Central memory CD4-positive, alpha-beta T cell (primary cell): ENCODE results near the gene CHEK1.
A peak's percentile ranks its signal among the peaks of the same experiment; 100 is the strongest.
"Not testable (repeated sequence)": the region's sequence is repeated elsewhere in the genome, so short reads cannot be mapped to it uniquely, and the experiment has no call there.

Source experiments
- DNase-seq: peaks from one replicate; pipeline ENCODE4 v3.0.0; 2022
- total RNA-seq, 3 experiments: gene quantifications; one replicate each; lab custom pipeline; 2026; lab: John Stamatoyannopoulos, UW

CHEK1 gene
- total RNA-seq, result 2.8 to 87.6 (median 12.2) reads per million in 3 experiments

DNA sequence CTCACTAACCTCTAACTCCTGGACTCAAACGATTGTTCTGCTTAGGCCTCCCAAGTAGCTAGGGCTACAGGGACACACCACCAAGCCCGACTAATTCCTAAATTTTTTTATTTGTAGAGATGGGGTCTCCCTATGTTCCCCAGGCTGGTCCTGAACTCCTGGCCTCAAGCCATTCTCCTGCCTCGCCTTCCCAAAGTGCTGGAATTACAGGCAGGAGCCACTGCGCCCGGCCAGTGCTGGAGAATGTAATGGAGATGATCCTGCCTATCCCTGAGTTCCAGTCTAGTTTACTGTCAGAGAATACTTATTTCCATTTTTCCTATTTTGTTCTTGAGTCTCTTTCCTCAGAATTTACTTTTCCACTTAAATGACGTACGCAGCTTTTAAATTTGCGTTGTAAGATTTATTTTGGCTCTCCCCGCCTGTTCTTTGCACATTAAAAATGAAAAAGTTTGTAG, at the start of gene CHEK1:
CHEK1 (plus strand) TSS at position 408 of the 458 bp plus-strand sequence. CDS start 1,606 bp downstream, outside the sequence.
- no peak for DNase-seq

DNA sequence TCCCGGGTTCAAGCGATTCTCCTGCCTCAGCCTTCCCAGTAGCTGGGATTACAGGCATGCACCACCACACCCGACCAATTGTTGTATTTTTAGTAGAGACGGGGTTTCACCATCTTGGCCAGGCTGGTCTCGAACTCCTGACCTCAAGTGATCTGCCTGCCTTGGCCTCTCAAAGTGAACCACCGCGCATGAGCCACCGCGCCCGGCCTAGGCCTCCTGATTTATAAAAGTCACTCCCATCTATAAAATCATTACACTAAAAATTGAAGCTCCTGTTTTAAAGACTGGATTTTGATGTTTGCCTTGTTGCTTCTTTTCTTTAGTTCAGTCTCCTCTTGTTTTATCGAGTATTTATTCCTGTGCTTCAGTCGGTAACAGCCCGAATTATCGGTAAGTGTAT, 47.8 kb upstream of the CHEK1 start:
- DNase-seq, result not testable (repeated sequence)

DNA sequence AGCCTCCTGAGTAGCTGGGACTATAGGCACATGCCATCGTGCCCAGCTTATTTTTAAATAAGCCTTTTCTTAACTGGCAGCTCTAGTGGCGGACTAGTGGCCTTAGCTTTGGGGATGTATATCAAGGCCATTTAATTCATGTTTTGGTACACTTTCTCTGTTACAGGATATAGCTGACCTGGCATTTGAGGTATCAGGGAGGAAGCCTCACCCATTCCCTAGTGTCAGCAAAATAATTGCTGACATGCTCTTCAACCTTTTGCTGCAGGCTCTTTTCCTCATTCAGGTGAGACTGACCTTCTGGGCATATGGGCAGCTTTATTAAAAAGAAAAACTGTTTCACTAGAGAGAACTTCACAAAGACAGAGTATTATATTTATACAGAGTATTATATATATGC, 46.2 kb upstream of the CHEK1 start:
- no peak for DNase-seq

DNA sequence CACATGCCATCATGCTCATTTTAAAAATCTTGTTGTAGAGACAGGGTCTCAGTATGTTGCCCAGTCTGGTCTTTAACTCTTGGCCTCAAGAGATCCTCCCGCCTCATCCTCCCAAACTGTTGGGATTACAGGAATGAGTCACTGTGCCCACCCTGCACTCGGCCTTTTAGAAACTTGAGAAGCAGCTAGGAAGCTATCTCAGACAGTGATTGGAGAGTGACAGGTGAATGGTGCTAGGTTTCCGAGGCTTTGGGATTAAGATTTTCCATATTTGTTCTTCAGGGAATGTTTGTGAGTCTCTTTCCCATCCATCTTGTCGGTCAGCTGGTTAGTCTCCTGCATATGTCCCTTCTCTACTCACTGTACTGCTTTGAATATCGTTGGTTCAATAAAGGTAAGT, 45.2 kb upstream of the CHEK1 start:
- no peak for DNase-seq

DNA sequence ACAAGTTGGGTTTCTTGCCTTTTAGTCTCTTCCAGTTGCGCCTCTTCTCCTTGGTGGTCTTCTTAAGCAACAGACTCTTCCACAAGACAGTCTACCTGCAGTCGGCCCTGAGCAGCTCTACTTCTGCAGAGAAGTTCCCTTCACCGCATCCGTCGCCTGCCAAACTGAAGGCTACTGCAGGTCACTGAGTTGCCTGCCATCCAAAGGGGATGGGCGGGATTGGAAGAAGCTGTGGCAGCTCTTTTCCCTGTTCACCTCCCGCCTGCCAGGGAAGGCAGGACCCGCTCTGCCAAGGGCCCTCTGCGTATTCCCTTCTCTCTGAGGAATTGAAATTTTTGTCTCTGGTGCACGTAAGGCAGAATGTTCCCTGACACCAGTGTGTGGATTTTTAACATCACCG, 41.5 kb upstream of the CHEK1 start:
- DNase-seq, result no peak

DNA sequence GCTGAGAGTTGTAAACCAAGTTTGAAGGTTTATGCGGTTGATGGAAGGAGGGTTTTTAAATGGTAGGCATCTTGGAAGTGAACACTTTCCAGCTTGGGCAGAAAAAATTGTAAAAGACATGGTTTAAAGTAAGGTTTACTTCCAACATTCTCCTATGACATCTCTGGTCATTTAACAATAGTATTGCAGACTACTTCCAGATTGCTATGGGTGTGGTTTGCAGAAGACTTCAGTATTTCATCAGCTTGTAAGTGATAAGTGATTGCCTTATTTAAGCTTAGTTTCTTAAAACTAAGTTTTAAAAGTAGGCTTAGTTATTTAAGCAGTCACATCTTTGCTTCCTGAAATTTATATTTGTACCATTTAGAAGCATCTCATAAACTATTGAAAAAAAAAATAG, 39.5 kb upstream of the CHEK1 start:
- no peak for DNase-seq

DNA sequence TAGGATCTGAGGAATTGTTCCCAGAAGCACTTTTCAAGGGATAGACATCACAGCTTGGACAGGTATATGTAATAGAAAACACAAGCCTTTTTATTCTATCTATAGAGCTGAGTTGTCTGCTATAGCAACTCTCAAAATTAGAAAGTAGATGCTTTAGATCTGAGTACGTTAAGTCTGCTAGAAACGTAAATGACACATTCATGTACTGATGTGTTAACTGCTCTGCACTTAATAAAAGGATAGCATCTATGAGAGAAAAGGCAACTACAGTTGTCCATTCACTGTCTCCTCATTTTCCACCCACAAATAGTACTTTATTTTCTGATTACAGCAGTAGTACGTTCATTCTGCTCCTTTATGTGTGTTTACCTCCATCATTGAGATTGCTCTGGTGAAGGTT, 38.3 kb upstream of the CHEK1 start:
- DNase-seq, result no peak

DNA sequence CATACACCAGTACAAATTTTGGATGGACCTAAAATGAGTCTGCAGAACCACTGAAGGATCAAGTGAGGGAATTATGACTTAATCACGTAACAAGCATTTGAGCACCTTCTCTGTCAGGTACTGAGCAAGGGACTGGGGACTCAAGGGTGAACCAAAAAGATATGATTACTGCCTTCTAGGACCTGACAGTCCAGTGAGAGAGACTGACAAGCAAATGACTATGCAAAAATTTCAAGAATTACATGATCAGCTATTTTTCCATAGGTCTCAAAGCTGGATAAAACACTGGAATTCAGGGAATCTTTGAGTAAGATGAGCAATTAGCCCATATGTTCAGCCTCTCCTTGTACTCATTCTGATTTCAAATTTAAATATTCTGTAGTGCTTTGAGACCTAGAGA, 37.5 kb upstream of the CHEK1 start:
- DNase-seq, result no peak

DNA sequence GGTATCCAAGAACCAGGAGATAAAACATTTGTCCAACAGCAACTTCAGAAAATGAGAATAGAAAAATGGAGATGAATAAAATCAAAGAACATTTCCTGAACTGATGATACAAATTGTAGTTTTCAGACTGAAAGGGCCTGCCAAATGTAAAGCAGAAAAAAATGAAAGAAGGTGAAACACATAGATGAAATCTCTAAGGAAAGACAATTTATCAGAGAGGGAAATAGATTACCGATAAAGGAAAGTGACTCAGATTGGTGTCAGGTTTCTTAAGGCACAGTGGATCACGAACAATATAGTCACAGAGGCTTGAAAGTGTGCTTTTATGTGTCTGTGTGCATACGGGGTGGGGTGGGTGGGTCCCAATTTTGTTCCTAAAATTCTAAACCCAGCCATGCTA, 36.5 kb upstream of the CHEK1 start:
- DNase-seq, result no peak

DNA sequence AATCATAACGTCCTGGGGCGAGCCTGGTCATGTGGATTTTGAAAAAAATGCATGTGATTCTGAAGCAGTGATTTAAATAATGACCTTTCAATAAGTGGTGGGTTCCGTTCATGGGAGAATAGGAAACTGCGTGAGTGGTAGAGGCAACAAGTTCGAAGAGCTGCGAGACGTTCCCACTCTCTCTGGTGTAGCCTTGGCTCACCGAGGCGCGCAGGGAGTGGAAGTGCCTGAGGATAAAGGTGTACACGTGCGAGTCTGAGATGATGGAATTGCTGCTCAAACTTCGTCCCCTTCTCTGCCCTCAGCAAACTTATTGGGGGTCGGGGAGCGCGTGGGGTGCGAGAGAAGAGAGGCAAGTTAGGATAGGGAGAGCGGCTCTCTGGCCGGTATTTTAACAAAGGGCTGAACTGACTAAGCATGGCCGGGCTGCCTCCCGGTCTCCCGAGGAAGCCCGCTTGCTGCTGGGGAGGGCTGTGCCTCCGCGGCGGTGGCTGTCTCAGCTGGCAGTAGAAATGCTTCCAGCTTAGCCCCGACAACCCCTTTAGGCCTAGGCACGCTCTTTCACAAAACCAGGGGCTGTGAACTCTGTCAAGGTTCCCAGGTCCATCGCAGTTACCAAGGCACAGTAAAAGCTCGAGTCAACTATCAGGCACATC, 33.2 kb upstream of the CHEK1 start:
- DNase-seq, result no peak

DNA sequence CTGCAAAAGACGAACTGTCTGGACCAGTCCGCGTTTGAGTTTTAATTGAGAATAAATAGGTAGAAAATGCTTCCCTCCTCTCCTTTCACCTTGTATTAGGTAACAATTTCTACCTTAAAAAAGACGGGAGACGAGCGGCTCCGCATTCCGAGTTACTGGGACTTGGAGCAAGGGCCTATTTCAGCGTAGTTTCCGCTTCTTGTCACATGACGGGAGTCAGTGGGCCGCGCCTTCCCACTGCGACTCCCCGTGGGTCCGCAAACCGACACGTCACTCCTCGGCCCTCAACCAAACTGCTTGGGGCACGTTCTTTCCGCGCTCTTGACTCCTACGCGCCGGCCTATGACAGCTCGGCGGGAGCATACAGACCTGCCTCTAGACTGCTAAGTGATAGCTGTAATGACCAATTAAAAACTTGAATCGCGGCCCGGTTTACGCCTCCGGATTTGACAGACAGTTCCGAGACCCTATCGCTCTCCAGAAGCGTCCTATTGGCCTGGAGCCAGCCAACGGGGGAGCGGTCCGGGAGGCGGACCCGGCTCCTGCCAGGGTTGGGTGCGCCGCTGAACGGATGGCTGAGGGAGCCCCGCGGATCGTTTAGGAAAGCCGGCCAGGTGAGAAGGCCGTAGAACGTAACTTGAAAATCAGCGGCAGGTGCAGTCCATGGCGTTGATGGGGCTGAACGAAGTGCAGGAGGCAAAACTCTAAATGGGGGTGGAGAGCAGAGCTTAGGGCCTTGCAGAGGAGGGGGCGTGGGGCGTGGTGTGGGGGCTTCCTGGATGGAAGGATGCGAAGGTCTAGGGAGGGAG, 32.5 kb upstream of the CHEK1 start, which contains the start of gene STT3A:
STT3A (plus strand) TSS at position 548 of the 809 bp plus-strand sequence. CDS start 3,064 bp downstream, outside the sequence.
- DNase-seq, result peak; percentile 99

DNA sequence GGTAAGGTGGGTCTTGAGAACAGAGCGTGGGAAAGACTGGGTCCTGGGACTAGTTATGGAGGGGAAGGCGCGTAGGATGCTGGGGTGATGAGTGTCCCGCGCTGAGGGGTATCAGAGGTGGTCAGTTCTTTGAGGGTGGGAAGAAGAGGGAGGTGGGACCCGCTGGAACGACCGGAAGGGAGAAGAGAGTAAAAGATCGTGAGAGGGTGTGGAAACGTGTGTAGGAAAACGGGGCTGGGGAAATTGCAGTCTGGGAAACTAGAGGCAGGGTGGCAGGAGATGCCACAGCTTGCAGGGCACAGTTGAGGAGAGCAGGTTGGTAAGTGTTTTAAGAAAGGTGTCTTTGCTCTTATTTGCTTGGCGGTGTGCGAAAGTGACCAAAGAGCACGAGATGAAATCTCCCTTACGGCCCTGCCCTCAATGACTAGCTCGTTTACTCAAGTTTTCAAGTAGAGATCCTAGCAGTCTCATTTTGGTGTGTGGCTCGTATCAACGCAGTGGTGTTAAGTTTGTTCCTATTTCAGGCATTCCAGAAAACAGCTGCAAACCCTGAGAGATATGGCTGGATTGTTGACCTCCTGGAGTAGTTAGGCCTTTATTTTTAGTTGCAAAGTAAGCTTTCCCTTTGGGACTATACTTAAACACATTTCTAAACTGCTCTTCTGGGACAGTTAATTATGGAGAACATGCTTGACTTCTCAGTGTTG, 31.7 kb upstream of the CHEK1 start:
- no peak for DNase-seq

DNA sequence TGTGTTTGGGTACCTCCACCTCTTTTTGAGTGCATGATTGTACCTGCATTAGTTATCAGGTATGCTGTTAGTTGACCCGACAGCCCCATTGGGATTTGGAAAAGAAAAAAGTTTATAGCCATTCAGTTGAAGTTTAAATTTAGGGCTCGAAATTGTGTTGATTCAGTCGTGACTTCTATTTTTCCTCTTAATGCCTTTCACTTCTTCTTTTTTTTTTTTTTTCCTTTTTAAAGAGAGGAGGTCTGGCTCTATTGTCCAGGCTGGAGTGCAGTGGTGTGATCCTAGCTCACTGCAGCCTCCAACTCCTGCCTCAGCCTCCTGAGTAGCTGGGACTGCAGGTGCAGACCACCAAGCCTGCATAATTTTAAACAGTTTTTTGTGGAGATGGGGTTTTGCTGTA, 30.0 kb upstream of the CHEK1 start:
- no peak for DNase-seq

DNA sequence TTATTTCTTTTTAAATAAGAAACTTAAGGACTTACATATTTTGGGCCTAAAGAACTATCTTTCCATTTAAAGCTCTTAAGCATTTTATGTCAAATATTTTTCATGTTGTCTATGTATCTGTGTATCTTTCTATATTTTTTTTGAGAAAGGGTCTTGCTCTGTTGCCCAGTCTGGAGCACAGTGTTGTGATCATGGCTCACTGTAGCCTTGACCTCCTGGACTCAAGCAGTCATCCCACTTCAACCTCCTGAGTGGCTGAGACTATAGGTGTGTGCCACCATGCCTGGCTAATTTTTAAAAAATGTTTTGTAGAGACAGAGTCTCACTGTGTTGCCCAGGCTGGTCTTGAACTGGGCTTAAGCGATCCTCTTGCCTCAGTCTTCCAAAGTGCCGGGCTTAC, 24.3 kb upstream of the CHEK1 start:
- DNase-seq, result no peak

DNA sequence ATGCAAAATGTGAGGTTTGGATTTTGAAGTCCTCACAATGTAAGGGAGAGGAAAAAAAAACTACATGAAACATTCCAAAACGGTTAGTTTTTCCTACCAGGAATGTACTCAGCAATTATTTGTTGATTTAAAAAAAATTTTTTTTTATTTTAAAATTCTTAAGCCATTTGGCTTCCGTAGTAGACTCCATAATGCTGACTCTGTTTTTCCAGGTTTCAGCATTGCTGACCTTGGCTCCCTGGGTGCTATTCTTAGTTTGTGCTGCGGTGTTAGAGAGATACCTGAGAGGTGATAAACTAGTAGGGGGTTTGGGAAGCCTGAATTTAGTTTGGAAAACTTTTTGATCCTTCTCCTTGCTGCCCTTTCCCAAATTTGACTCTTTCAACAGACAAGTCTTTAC, 21.8 kb upstream of the CHEK1 start:
- no peak for DNase-seq

DNA sequence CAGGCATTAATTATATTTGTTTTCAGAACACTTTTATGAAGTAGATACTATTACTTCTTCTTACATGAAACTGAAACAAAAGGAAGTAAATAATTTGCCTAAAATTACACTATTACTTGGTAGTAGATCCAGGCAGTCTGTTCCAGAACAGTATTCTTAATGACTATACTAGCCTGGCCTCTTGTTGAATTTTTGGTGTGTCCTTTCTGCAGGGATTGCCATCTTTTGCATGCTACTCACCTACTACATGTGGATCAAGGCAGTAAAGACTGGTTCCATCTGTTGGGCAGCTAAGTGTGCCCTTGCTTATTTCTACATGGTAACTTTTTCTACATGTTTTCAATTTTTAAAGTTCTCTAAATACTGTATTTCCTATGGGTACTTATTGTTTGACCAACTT, 19.5 kb upstream of the CHEK1 start:
- DNase-seq, result no peak

DNA sequence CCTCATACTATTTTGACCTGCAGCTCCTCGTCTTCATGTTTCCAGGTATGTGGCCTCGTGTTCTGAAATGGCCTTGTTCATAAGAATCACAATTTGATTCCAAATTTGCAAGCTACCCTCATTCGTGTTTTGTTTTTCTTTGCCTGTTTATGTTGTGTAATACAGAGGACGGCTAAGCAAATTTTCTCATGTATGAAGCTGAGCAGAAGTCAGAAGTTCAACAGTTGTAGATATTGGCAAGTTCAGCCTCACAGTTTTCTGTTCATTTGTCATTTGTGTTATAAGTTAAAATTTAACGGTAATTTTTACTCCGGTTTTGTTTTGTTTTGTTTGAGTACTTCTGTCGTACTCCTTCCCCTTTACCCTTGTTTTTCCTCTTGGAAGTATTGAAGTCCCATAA, 15.4 kb upstream of the CHEK1 start:
- no peak for DNase-seq

DNA sequence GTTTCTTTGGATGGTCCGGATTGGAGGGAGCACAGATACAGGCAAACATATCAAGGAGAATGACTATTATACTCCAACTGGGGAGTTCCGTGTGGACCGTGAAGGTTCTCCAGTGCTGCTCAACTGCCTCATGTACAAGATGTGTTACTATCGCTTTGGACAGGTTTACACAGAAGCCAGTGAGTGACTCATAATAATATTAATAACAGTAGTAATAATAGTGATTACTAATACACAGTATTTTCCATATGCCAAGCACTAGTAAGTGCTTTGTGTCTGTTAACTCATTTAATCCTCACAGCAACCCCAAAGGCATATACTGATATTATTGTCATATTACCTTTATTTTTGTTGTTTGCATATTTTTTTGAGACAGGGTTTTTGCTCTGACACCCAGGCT, 6.6 kb upstream of the CHEK1 start:
- DNase-seq, result no peak

DNA sequence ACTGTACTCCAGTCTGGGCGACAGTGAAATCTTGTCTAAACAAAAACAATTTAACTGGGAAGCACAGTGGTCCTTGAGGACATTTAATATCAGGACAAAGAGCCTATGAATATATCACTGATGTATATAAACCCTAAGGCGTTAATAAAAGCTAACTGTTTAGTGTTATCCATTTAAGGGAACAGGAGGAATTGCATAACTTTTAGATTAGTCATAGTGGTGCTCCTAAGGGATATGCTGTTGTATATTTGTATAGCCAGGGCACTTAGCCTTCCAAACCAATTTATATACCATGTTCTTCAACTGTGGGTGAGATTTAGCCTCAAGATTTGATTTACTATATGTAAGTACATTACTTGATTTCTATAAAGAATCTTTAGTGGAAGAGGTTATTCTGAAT, 3.0 kb upstream of the CHEK1 start:
- DNase-seq, result no peak

DNA sequence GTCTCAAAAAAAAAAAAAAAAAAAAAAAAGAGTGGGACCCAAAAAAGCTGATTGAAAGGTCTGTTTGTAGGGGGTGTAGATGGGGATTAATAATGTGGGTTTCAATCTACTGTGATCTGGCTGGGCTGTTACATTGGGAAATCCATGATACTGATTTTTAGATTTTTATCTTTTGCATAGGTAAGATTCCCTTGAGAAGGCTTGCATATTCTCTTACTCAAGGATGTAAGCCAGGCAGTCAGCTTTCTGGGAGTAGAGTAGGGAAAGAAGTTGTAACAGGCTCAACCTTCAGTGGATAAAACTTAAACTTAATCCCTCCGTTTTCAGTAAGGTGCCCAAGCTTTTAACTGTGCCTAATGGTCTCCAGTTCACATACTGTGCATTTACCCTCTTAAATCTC, 1.9 kb upstream of the CHEK1 start:
- DNase-seq, result no peak

DNA sequence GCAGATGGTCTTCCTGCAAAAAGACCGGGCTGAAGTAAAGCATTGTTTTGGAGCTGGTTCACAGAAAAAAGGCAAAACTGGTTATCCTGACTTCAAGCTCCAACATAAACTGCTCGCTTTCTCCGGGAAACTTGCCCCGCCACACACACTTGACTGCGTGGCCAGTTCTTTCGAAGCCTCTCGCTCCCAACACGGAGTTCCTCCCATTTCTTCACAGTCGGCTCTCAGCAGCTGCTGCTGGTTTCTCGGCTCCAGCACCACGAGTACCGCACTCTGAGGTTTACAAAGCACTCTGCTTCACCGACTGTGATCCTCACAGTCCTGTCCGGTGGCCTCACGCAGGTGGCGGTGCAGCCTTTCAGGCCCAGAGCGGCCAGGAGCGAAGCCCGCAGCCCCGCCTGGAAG, 264 bp downstream of the CHEK1 start:
- no peak for DNase-seq

DNA sequence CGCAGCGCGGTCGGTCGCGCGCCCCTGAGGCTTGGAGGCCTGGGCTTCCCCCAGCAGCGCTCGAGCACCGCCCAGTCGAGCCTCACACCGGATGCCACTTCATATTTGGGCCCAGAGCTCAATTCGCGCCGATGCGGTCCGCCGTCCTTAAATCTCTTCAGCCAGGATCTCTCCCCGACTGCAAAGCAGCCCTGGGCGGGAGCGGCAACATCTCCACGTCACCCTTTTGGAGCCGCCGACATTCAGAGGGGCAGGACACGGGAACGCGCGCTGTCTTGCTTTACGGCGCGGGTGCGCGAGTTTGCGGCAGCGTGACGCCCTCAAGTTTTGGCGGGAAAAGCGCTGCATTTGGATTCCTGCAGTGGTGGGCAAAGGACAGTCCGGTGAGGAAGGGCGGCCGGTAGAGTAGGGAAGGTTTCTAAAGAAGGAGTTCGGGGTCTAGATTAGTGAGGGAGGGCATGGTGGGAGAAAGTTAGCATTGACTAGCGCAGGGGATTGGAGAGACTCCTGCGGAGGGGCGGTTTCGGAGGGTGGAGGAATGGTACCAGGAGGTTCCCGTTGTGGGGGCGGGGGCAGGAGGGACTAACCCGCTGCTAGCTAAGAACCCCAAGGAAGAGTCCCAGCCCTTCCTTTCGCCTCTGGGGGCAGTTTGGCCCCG, 796 bp downstream of the CHEK1 start:
- peak; percentile 81 for DNase-seq
